Measurements from ENCODE around the gene PKIB.

The PKIB gene

GRCh38 chr6:122694075-122694474 lies 83.9 kb downstream of the PKIB start:
- no peak overlapping the region for H3K27ac ChIP-seq

GRCh38 chr6:122694602-122695001 lies 84.4 kb downstream of the PKIB start:
- no peak overlapping the region for H3K27ac ChIP-seq
- TF ChIP-seq CTCF (conservative IDR thresholded peaks at IDR 0.05) (no peak), ZFX (IDR thresholded peaks at IDR 0.05) (no peak)

More at GRCh38 chr6:122694075-122694474, 83.9 kb downstream of the PKIB start:
- no peak for TF ChIP-seq ZFX (IDR thresholded peaks at IDR 0.05)
- no peak for TF ChIP-seq CTCF (conservative IDR thresholded peaks at IDR 0.05)

GRCh38 chr6:122695188-122695587 lies 85.0 kb downstream of the PKIB start:
- no peak overlapping the region for H3K27ac ChIP-seq
- TF ChIP-seq CTCF (conservative IDR thresholded peaks at IDR 0.05) (no peak), ZFX (IDR thresholded peaks at IDR 0.05) (no peak)

GRCh38 chr6:122696079-122696478 lies 85.9 kb downstream of the PKIB start:
- TF ChIP-seq CTCF (conservative IDR thresholded peaks at IDR 0.05), result no peak
- TF ChIP-seq ZFX (IDR thresholded peaks at IDR 0.05), result no peak
- no peak overlapping the region for H3K27ac ChIP-seq

- H3K27ac ChIP-seq, result no peak overlapping the region
Measured at GRCh38 chr6:122696853-122697252, 86.6 kb downstream of the PKIB start.

GRCh38 chr6:122697458-122697857 lies 87.3 kb downstream of the PKIB start:
- no peak for TF ChIP-seq ZFX (IDR thresholded peaks at IDR 0.05)
- no peak for TF ChIP-seq CTCF (conservative IDR thresholded peaks at IDR 0.05)
- no peak overlapping the region for H3K27ac ChIP-seq

More at GRCh38 chr6:122696853-122697252, 86.6 kb downstream of the PKIB start:
- TF ChIP-seq ZFX (IDR thresholded peaks at IDR 0.05) (no peak), CTCF (conservative IDR thresholded peaks at IDR 0.05) (no peak)

GRCh38 chr6:122701666-122702065 lies 91.5 kb downstream of the PKIB start:
- H3K27ac ChIP-seq, result no peak overlapping the region
- TF ChIP-seq ZFX (IDR thresholded peaks at IDR 0.05) (no peak), CTCF (conservative IDR thresholded peaks at IDR 0.05) (no peak)
